Activated naive CD8-positive, alpha-beta T cell treated with anti-CD3 and anti-CD28 coated beads for 36 hours (primary cell): ENCODE results near the gene SOX15. TPM values are rescaled to one million over a fixed set of nuclear protein-coding genes. Genes with fewer than 3 reads are reported as not detected.

ENCODE experiments used
- DNase-seq: peaks from one replicate; pipeline ENCODE4 v3.0.0; 2021
- H3K27ac Mint-ChIP-seq: one replicate; pipeline ENCODE4 v1.8.0; 2022; ENCODE audit warnings: mild to moderate bottlenecking, moderate library complexity, mixed read lengths
- H3K27me3 Mint-ChIP-seq: one replicate; pipeline ENCODE4 v1.8.0; 2022; ENCODE audit warnings: mild to moderate bottlenecking, mixed read lengths
- H3K36me3 Mint-ChIP-seq: one replicate; pipeline ENCODE4 v1.8.0; 2021; ENCODE audit warnings: mild to moderate bottlenecking, mixed read lengths
- H3K4me1 Mint-ChIP-seq: one replicate; pipeline ENCODE4 v1.8.0; 2021; ENCODE audit warnings: mixed read lengths
- H3K4me3 Mint-ChIP-seq: one replicate; pipeline ENCODE4 v1.8.0; 2022; ENCODE audit warnings: mild to moderate bottlenecking, moderate library complexity, mixed read lengths
- H3K9me3 Mint-ChIP-seq: one replicate; pipeline ENCODE4 v1.8.0; 2022; ENCODE audit warnings: mixed read lengths
- total RNA-seq, 2 experiments: library from RNA; stranded (reverse); gene quantifications; one replicate each; pipeline ENCODE4 v1.2.3, GENCODE V29; 2021

SOX15 gene
- total RNA-seq, 2 experiments from 2014 or later, result 0.28 to 0.35 TPM

- no peaks in the 10 kb centered on the region for H3K36me3 Mint-ChIP-seq
- DNase-seq, result no peak
- H3K4me3 Mint-ChIP-seq, result no peak overlapping the region
- H3K27ac Mint-ChIP-seq, result no peak overlapping the region
- H3K27me3 Mint-ChIP-seq, result no peaks in the 10 kb centered on the region
- H3K9me3 Mint-ChIP-seq, result peaks cover 6% of the 10 kb centered on the region
- H3K4me1 Mint-ChIP-seq, result no peaks in the 10 kb centered on the region
Measured at GRCh38 chr17:7538891-7539545, 50.9 kb downstream of the SOX15 start.

Other genes with a start within 250 kb of the SOX15 start
- gene KCTD11, start 237.9 kb downstream of the SOX15 start, total RNA-seq, result 1 to 10 TPM; 4.0 to 4.5 TPM
- gene TMEM95, start 234.9 kb downstream of the SOX15 start, total RNA-seq, result not detected
- 1 to 10 TPM; 4.3 to 5.0 TPM for gene TNK1, start 209.0 kb downstream of the SOX15 start, total RNA-seq
- gene PLSCR3, start 195.6 kb downstream of the SOX15 start, total RNA-seq, result 10 to 100 TPM; 63.0 to 66.8 TPM
- gene TMEM256, start 186.0 kb downstream of the SOX15 start, total RNA-seq, result 10 to 100 TPM; 42.7 to 44.3 TPM
- 1 to 10 TPM; 8.8 to 9.3 TPM for gene NLGN2, start 182.2 kb downstream of the SOX15 start, total RNA-seq
- not detected for gene SPEM1, start 169.8 kb downstream of the SOX15 start, total RNA-seq
- gene SPEM2, start 164.5 kb downstream of the SOX15 start, total RNA-seq, result not detected
- not detected for gene SPEM3, start 161.2 kb downstream of the SOX15 start, total RNA-seq
- 10 to 100 TPM; 10.4 TPM for gene TMEM102, start 154.7 kb downstream of the SOX15 start, total RNA-seq
- gene FGF11, start 150.6 kb downstream of the SOX15 start, total RNA-seq, result 1 to 10 TPM; 7.6 to 9.2 TPM
- gene CHRNB1, start 145.0 kb downstream of the SOX15 start, total RNA-seq, result 10 to 100 TPM; 10.6 to 11.3 TPM
- gene ZBTB4, start 110.5 kb downstream of the SOX15 start, total RNA-seq, result 10 to 100 TPM; 16.7 TPM
- not detected for gene SLC35G6, start 108.6 kb downstream of the SOX15 start, total RNA-seq
- gene POLR2A, start 105.7 kb downstream of the SOX15 start, total RNA-seq, result 100 to 1,000 TPM; 198 to 200 TPM
- 10 to 100 TPM; 11.6 to 15.1 TPM for gene TNFSF12, start 41.0 kb downstream of the SOX15 start, total RNA-seq
- gene TNFSF13, start 31.3 kb downstream of the SOX15 start, total RNA-seq, result 1 to 10 TPM; 6.3 to 7.3 TPM
- gene SENP3, start 28.2 kb downstream of the SOX15 start, total RNA-seq, result 100 to 1,000 TPM in 1 of 2 experiments, 10 to 100 TPM in 1; 96.5 to 100 TPM
- gene CD68, start 10.5 kb downstream of the SOX15 start, total RNA-seq, result 1 to 10 TPM; 6.6 to 6.7 TPM
- 10 to 100 TPM; 72.8 to 77.2 TPM for gene MPDU1, start 6.2 kb downstream of the SOX15 start, total RNA-seq
- gene FXR2, start 24.8 kb upstream of the SOX15 start, total RNA-seq, result 10 to 100 TPM; 35.5 to 37.0 TPM
- gene SAT2, start 37.7 kb upstream of the SOX15 start, total RNA-seq, result 10 to 100 TPM; 15.4 to 15.5 TPM
- not detected for gene SHBG, start 40.0 kb upstream of the SOX15 start, total RNA-seq
- under 1 TPM in 1 of 2 experiments, not detected in 1; 0.10 TPM for gene ATP1B2, start 60.8 kb upstream of the SOX15 start, total RNA-seq
- gene TP53, start 97.4 kb upstream of the SOX15 start, total RNA-seq, result 100 to 1,000 TPM; 137 to 142 TPM
- gene WRAP53, start 98.4 kb upstream of the SOX15 start, total RNA-seq, result 10 to 100 TPM; 22.8 to 27.4 TPM
- gene EFNB3, start 115.1 kb upstream of the SOX15 start, total RNA-seq, result not detected
- under 1 TPM; 0.04 to 0.14 TPM for gene DNAH2, start 127.7 kb upstream of the SOX15 start, total RNA-seq
- gene KDM6B, start 244.1 kb upstream of the SOX15 start, total RNA-seq, result 10 to 100 TPM; 44.5 to 47.6 TPM